K562 (cell line): ENCODE results near the gene CSNK1G1. TPM values are rescaled to one million over a fixed set of nuclear protein-coding genes. Genes with fewer than 3 reads are reported as not detected.

Source experiments
- ARID1B ChIP-seq: fragments of 450-650 bp; IDR thresholded peaks from 2 replicates; pipeline ENCODE4 v1.6.1; 2016; ENCODE audit warnings: antibody characterized with exemption, mild to moderate bottlenecking, inconsistent platforms
- CBFA2T2 ChIP-seq: fragments of 450-650 bp; conservative IDR thresholded peaks from 2 replicates; pipeline ENCODE4 v1.6.1; 2017; ENCODE audit warnings: mild to moderate bottlenecking
- CHD4 ChIP-seq: fragments of 200-600 bp; sonication (generic); IDR thresholded peaks from 3 replicates; pipeline ENCODE4 v1.6.1; 2012; ENCODE audit warnings: low read depth, mild to moderate bottlenecking, mixed read lengths, low read length, inconsistent platforms; ENCODE audit not compliant: insufficient read depth, insufficient replicate concordance, poor library complexity, severe bottlenecking
- DLX4 ChIP-seq: fragments of 250-450 bp; sonication (Bioruptor Pico); IDR thresholded peaks from 2 replicates; pipeline ENCODE4 v1.6.1; 2021; ENCODE audit warnings: mild to moderate bottlenecking
- DPF2 ChIP-seq: fragments of 450-650 bp; IDR thresholded peaks from 2 replicates; pipeline ENCODE4 v1.6.1; 2016
- E2F6 ChIP-seq, 2 experiments: IDR thresholded peaks; 2 replicates each; pipeline ENCODE4 v1.6.1; 2011; ENCODE audit warnings: borderline replicate concordance in 1 of 2, control low read depth in 1 of 2, low read depth in 1 of 2, low read length in 1 of 2, mild to moderate bottlenecking in 1 of 2, mixed read lengths in 1 of 2, moderate library complexity in 1 of 2; ENCODE audit not compliant: insufficient read depth in 1 of 2, insufficient read length in 1 of 2, poor library complexity in 1 of 2, severe bottlenecking in 1 of 2; ENCODE audit errors: extremely low read depth in 1 of 2
- EP300 ChIP-seq: IDR thresholded peaks from 2 replicates; pipeline ENCODE4 v1.6.1; 2012; ENCODE audit warnings: low read length, improper control_type of control experiment
- FOXJ3 ChIP-seq: sonication (generic); formaldehyde crosslinking; IDR thresholded peaks from 2 replicates; pipeline ENCODE4 v1.4.0; 2020; ENCODE audit warnings: mild to moderate bottlenecking, missing genetic modification reagents
- GATA2 ChIP-seq: sonication (generic); formaldehyde crosslinking; IDR thresholded peaks from 2 replicates; pipeline ENCODE4 v1.4.0; 2020; ENCODE audit warnings: mild to moderate bottlenecking, missing genetic modification reagents
- GATAD2A ChIP-seq: fragments of 450-650 bp; IDR thresholded peaks from 2 replicates; pipeline ENCODE4 v1.6.1; 2017
- HDAC1 ChIP-seq, 2 experiments: fragments of 450-650 bp; IDR thresholded peaks; 2 replicates each; pipeline ENCODE4 v1.6.1; 2016 to 2017; ENCODE audit warnings: inconsistent platforms in 1 of 2, mild to moderate bottlenecking in 1 of 2, moderate library complexity in 1 of 2
- MEIS2 ChIP-seq: fragments of 450-650 bp; IDR thresholded peaks from 2 replicates; pipeline ENCODE4 v1.6.1; 2014; ENCODE audit warnings: mild to moderate bottlenecking; ENCODE audit not compliant: partially characterized antibody
- MLX ChIP-seq, 2 experiments: fragments of 450-650 bp in 1 of 2; sonication (generic) in 1 of 2; formaldehyde crosslinking; conservative IDR thresholded peaks; 2 replicates each; pipeline versions ENCODE4 v1.4.0 to v1.8.1; 2020 to 2022; ENCODE audit warnings: mild to moderate bottlenecking in 1 of 2, missing genetic modification reagents in 1 of 2
- NCOA2 ChIP-seq, 2 experiments: fragments of 450-650 bp; IDR thresholded peaks; 2 replicates each; pipeline ENCODE4 v1.6.1; 2018; ENCODE audit warnings: mild to moderate bottlenecking in 2 of 2, moderate library complexity in 1 of 2; ENCODE audit not compliant: partially characterized antibody in 2 of 2
- NEUROD1 ChIP-seq: fragments of 150-350 bp; IDR thresholded peaks from 2 replicates; pipeline ENCODE4 v1.6.1; 2014; ENCODE audit warnings: borderline replicate concordance, low read length, low read depth; ENCODE audit not compliant: partially characterized antibody
- NFE2 ChIP-seq: IDR thresholded peaks from 2 replicates; pipeline ENCODE4 v1.6.1; 2014; ENCODE audit warnings: antibody characterized with exemption, low read depth
- PHTF2 ChIP-seq: fragments of 250-450 bp; sonication (Bioruptor Pico); IDR thresholded peaks from 2 replicates; pipeline ENCODE4 v1.5.0; 2021; ENCODE audit warnings: mild to moderate bottlenecking
- POLR2A ChIP-seq: fragments of 450-650 bp; conservative IDR thresholded peaks from 2 replicates; pipeline ENCODE4 v1.6.1; 2016
- RB1 ChIP-seq: fragments of 450-650 bp; IDR thresholded peaks from 2 replicates; pipeline ENCODE4 v1.6.1; 2017; ENCODE audit warnings: low read depth, mild to moderate bottlenecking
- RCOR1 ChIP-seq, 2 experiments: IDR thresholded peaks; 2 replicates each; pipeline ENCODE4 v1.6.1; 2012; ENCODE audit warnings: low read depth in 2 of 2, low read length in 2 of 2, borderline replicate concordance in 1 of 2, improper control_type of control experiment in 1 of 2
- SMARCE1 ChIP-seq: fragments of 450-650 bp; IDR thresholded peaks from 2 replicates; pipeline ENCODE4 v1.7.1; 2016; ENCODE audit warnings: mild to moderate bottlenecking
- TBL1XR1 ChIP-seq, 2 experiments: IDR thresholded peaks; 2 replicates each; pipeline ENCODE4 v1.6.1; 2012; ENCODE audit warnings: improper control_type of control experiment in 2 of 2, low read length in 2 of 2, mild to moderate bottlenecking in 1 of 2
- USF2 ChIP-seq: sonication (generic); formaldehyde crosslinking; IDR thresholded peaks from 2 replicates; pipeline ENCODE4 v1.5.0; 2020; ENCODE audit warnings: missing genetic modification reagents
- ZBTB7A ChIP-seq: IDR thresholded peaks from 2 replicates; pipeline ENCODE4 v1.6.1; 2011; ENCODE audit warnings: low read depth, mild to moderate bottlenecking, low read length, moderate library complexity, borderline replicate concordance; ENCODE audit not compliant: control insufficient read depth
- ZNF24 ChIP-seq: fragments of 450-650 bp; IDR thresholded peaks from 2 replicates; pipeline ENCODE4 v1.6.1; 2016
- polyA plus RNA-seq, 8 experiments: library from polyadenylated mRNA; depleted of rRNA in 4 of 8; stranded (reverse) in 5 of 8; unstranded in 3 of 8; fragments of >200 nt; fragmentation: Nextera tagmentation in 2 of 8; fragmentation: Illumina TruSeq in 1 of 8; extraction: Ambion mirVana in 2 of 8; extraction: Trizol in 1 of 8; gene quantifications; 2 replicates each; pipeline versions ENCODE4 v1.2.1 to v1.2.3, GENCODE V29; 2011 to 2014; ENCODE audit warnings: inconsistent platforms in 1 of 8, missing spikeins in 1 of 8
- total RNA-seq, 7 experiments: library from RNA; depleted of rRNA in 6 of 7; stranded (reverse); fragments of >200 nt in 6 of 7; fragmentation: Illumina TruSeq in 2 of 7; extraction: Trizol in 2 of 7; gene quantifications; 2 replicates each; pipeline versions ENCODE4 v1.2.1 to v1.2.3, GENCODE V29; 2011 to 2021; ENCODE audit warnings: low replicate concordance in 1 of 7

The CSNK1G1 gene
- total and polyA plus RNA-seq, 9 of the 15 experiments (the other 6 are each of a cell fraction or from before 2014, with no cell fraction given) = 4.5 to 18.5 (median 9.5) TPM

- TF ChIP-seq USF2 (CRISPR knock-in tag) = 0 out of 2 replicates have a peak, but pooled peaks have one; percentile 4
- TF ChIP-seq RCOR1 (IDR thresholded peaks at IDR 0.05; ENCODE audit: borderline replicate concordance in 1 of 2, low read depth in 2 of 2, low read length in 2 of 2) = peak in 1 of 2 experiments; percentile 74; a peak in 1 of 4 replicates
- peak; percentile 45; the same call in 1 of the 2 replicates for TF ChIP-seq SMARCE1
- peak in 1 of 2 experiments; percentile 45 for TF ChIP-seq NCOA2 (IDR thresholded peaks at IDR 0.05; ENCODE audit: partially characterized antibody in 2 of 2)
- peak; percentile 78 for TF ChIP-seq ZBTB7A
- TF ChIP-seq FOXJ3 (CRISPR knock-in tag) = no peak
- TF ChIP-seq NFE2 = 0 out of 2 replicates have a peak, but pooled peaks have one; percentile 13
- peak; percentile 85 for TF ChIP-seq ARID1B
- 0 out of 2 replicates have a peak, but pooled peaks have one; percentile 20 for TF ChIP-seq RB1
- TF ChIP-seq ZNF24 = 0 out of 2 replicates have a peak, but pooled peaks have one; percentile 16
- TF ChIP-seq EP300 = peak; percentile 58; the same call in 1 of the 2 replicates
- peak; percentile 91 for TF ChIP-seq DPF2
- no peak for TF ChIP-seq DLX4 (CRISPR knock-in tag)
- peak; percentile 67 for TF ChIP-seq GATA2 (CRISPR knock-in tag)
- TF ChIP-seq MLX (CRISPR knock-in tag; conservative IDR thresholded peaks at IDR 0.05) = no peak
- peak; percentile 56 for TF ChIP-seq CBFA2T2
- no peak for TF ChIP-seq TBL1XR1 (IDR thresholded peaks at IDR 0.05; ENCODE audit: low read length in 2 of 2)
- TF ChIP-seq HDAC1 (IDR thresholded peaks at IDR 0.05) = peak in 1 of 2 experiments; percentile 51; a peak in 1 of 4 replicates
- TF ChIP-seq E2F6 (IDR thresholded peaks at IDR 0.05; ENCODE audit: borderline replicate concordance in 1 of 2, extremely low read depth in 1 of 2, insufficient read depth in 1 of 2, insufficient read length in 1 of 2, low read depth in 1 of 2, low read length in 1 of 2, poor library complexity in 1 of 2, severe bottlenecking in 1 of 2) = no peak
- TF ChIP-seq NEUROD1 = peak; percentile 62
- peak; percentile 71; the same call in 1 of the 2 replicates for TF ChIP-seq GATAD2A
- TF ChIP-seq PHTF2 (CRISPR knock-in tag) = no peak
- TF ChIP-seq MEIS2 = peak; percentile 59
- TF ChIP-seq CHD4 = no peak
- peak; percentile 25; the same call in 1 of the 2 replicates for TF ChIP-seq POLR2A
These were observed 208.9 kb downstream of the CSNK1G1 start (continued) for GRCh38 chr15:64146885-64147681.
